HG03097 (cell line): ENCODE data around the gene STIM1.
"Not testable (repeated sequence)": the region's sequence is repeated elsewhere in the genome, so short reads cannot be mapped to it uniquely, and the experiment has no call there.

Experiments used
- ATAC-seq: cut with Tn5 transposase; IDR thresholded peaks from one replicate; pipeline ENCODE4 v1.9.1; 2021; ENCODE audit not compliant: unreplicated experiment, low FRiP score

The STIM1 gene

DNA sequence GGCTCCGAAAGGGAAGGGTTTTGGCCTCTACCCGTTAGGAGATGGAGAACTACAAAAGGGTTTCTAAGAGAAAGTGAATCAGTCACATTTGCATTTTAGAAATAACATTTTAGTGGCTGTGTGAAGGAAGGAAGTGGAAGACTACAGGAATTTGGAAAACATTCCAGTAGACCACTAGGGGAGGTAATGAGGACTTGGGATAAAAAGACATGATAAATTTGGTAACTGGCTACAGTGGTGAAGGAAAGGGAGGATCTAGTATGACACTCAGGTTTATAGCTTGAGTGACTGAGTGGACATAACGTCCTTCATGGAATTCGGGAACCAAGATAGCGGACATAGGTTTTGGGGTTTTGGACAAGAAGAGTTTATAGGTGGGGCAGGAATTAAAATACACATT lies 232.1 kb downstream of the STIM1 start:
- no peak for ATAC-seq

GRCh38 chr11:4090258-4090657 lies 234.8 kb downstream of the STIM1 start:
- ATAC-seq: no peak

DNA sequence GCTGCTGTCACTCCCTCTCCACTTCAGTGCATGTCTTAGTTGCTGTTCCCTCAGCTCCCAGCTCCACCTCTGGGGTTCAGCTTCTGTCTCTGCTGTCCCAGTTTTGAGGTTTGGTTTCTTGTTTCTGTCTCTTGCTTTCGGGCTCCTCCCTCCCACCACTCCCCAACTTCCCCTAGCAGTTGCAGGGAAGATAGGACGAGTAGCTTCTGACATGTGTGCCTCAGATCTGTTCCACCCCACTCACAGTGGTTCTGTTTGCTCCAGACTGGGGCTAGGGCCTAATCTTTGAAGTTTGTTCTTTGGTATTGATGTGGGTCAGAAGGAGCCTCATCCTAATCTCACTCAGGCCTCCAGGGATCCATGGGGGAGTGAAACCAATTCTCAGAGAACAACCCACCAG lies 236.6 kb downstream of the STIM1 start:
- no peak for ATAC-seq

- no peak for ATAC-seq
These were observed 238.3 kb downstream of the STIM1 start for GRCh38 chr11:4093519-4094347.

DNA sequence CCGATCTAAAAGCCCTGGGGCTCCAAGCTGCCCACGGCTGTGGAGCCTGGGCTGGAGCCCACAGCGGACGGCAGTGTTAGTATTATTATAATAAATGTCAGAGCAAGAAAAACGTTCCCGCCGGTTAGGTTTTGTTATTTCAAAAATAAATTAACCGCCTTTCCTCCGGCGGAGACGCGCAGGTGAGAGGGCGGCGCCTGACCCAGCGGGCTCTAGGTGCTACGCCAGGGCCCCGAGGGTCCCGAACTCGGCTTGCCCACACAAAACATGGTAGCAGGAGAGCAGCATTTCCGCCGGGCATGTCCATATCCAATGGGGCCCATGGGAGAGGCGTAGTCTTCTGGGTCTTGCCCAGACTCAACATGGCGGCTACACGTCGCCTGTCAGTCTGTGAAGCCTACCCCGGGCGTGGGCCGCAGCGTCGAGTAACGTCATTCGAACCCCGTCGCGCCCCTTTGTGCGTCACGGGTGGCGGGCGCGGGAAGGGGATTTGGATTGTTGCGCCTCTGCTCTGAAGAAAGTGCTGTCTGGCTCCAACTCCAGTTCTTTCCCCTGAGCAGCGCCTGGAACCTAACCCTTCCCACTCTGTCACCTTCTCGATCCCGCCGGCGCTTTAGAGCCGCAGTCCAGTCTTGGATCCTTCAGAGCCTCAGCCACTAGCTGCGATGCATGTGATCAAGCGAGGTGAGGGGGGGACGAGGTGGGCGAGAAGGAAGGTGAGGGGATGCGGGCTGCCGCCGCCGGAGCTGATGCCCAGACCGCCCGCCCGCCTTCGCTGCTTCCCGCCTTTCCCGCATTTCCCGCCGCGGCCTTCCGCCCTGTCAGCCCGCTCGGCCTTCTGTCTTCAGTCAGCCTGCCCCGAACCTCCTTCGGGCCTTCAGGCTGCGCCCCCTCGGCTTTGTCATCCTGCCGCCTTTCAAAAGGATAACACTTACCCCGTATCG lies 239.2 kb downstream of the STIM1 start, which contains the start of gene RRM1:
TSS of gene RRM1 (plus strand) at position 452 of the 944 bp plus-strand sequence. CDS start at position 666, 214 bp downstream.
- peak; percentile 95 for ATAC-seq

DNA sequence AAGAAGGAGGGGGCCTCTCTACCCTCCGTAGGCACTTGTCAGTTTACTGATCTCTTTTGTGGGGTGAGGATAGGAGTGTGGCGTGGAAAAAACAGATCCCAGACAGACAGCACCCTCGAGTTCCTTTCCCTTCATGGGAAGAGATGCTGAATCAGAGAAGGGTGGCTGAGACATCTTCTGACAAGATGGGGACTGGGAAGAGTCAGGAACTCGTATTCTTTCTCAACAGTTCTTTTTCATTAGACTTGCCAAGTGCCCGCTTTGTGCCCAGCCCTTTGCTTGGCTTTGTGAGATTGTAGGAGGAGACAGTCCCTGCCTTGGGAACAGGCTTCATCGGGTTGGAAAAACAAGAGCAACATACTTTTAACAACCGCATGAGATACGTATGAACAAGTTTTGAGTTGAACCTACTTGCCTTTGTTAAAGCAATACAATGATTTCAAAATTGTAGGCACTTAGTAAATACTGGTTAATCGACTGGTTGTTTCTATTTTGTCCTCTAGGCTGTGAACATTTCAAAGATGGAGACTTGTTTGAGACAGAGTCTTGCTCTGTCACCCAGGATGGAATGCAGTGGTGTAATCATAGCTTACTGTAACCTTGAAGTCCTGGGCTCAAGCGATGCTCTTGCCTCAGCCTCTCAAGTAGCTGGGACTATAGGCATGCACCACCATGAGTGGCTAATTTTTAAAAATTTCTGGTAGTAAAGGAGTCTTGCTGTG lies 240.2 kb downstream of the STIM1 start:
- no peak for ATAC-seq

GRCh38 chr11:4098026-4098621 lies 242.7 kb downstream of the STIM1 start:
- ATAC-seq: no peak

DNA sequence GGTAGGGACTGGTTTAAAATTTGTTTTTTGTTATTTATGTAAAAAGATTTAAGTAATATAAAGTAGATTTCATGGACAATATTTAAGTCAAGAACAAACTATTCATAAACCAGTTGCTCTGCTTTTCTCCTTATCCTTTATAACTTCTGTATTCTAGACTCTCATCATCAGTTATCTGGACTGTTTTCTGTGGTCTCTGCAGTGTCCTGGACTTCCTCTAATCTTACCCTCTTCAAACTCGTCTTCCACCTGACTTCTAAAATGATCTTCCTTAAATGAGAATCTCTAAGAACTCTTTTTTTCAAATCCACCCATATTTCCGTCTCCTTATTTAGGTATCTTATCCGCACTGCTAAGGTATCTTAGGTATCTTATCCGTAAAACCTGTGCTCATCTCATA lies 247.2 kb downstream of the STIM1 start:
- no peak for ATAC-seq

- ATAC-seq: no peak
These were observed 247.8 kb downstream of the STIM1 start for GRCh38 chr11:4103269-4103668.

- no peak for ATAC-seq
These were observed 250.5 kb downstream of the STIM1 start for GRCh38 chr11:4105916-4106315.

DNA sequence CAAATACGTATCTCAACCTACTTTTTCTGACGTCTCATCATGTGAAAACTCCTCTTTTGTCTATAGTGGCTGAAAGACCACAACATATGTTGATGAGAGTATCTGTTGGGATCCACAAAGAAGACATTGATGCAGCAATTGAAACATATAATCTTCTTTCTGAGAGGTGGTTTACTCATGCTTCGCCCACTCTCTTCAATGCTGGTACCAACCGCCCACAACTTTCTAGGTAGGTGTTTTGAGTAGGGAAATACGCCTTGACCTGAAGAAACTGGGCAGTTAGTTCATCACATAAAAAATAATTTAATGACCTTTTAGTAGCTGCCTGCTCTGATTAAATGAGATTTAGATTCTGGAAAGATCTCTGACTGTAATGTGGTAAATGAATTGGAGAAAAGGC lies 256.4 kb downstream of the STIM1 start:
- no peak for ATAC-seq

- no peak for ATAC-seq
These were observed 259.7 kb downstream of the STIM1 start for GRCh38 chr11:4115128-4115527.

DNA sequence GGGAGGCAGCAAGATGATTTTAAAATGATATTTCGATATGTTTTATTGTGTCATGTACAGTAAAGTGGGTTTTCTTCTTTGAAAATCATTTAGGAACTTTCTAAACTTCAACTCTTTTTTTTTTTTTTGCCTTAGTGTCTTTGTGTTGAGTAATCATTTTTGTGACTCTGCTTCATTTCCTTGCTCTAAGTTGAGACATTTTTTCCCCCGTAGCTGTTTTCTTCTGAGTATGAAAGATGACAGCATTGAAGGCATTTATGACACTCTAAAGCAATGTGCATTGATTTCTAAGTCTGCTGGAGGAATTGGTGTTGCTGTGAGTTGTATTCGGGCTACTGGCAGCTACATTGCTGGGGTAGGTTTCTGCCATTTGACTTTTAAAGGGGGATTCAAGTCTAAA lies 262.6 kb downstream of the STIM1 start:
- no peak for ATAC-seq

DNA sequence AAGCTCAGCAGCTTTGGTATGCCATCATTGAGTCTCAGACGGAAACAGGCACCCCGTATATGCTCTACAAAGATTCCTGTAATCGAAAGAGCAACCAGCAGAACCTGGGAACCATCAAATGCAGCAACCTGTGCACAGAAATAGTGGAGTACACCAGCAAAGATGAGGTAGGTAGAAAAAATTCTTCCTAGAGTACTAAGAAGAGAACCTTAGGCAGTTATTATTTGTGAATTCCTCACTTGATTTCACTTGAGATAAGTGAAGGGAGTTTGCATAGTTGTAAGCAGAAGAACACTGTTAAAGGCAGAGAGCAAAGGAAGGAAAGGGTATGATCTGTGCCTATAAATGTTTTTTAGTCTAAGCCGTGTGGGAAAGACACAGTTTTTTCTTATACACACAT lies 267.8 kb downstream of the STIM1 start:
- ATAC-seq: no peak

DNA sequence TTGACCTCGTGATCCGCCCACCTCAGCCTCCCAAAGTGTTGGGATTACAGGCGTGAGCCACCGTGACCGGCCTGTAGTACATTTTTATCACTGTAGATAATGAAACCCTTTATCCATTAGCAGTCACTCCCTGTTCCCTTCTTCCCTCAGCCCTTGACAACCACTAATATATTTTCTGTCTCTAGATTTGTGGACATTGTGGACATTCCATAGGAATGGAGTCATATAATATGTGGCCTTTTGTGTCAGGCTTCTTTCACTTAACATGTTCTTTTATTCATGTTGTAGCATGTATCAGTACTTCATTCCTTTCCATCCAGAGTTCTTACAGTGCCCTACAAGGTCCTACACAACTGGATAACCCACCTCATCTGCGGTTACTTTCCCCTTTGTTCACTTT lies 269.7 kb downstream of the STIM1 start:
- no peak for ATAC-seq

- ATAC-seq: no peak
These were observed 271.9 kb downstream of the STIM1 start for GRCh38 chr11:4127357-4127756.

GRCh38 chr11:4130219-4130618 lies 274.8 kb downstream of the STIM1 start:
- not testable (repeated sequence) for ATAC-seq

GRCh38 chr11:4134806-4135205 lies 279.3 kb downstream of the STIM1 start:
- ATAC-seq: no peak

DNA sequence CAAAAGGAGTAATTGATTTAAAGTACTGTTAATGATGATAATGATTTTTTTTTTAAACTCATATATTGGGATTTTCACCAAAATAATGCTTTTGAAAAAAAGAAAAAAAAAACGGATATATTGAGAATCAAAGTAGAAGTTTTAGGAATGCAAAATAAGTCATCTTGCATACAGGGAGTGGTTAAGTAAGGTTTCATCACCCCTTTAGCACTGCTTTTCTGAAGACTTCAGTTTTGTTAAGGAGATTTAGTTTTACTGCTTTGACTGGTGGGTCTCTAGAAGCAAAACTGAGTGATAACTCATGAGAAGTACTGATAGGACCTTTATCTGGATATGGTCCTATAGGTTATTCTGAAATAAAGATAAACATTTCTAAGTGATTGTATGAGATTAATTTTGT lies 283.0 kb downstream of the STIM1 start:
- ATAC-seq: no peak

GRCh38 chr11:4140067-4140636 lies 284.7 kb downstream of the STIM1 start:
- ATAC-seq: no peak
